Panc1 (cell line): ENCODE results near the gene DOK6. TPM values are rescaled to one million over a fixed set of nuclear protein-coding genes. Genes with fewer than 3 reads are reported as not detected.

Experiments
- ATAC-seq: fragments of 200-7000 bp; cut with Tn5 transposase; 2 replicates; pipeline ENCODE4 v1.9.1; 2020; ENCODE audit warnings: mild to moderate bottlenecking, moderate library complexity
- BruUV-seq: library from RNA; stranded (reverse); fragments of 400-500 nt; replicated peaks from 2 replicates; lab custom pipeline; 2021; lab: Mats Ljungman, UMichigan
- CTCF ChIA-PET: fragments of 300-600 bp; sonication (Branson Sonifier 250); formaldehyde crosslinking; loops from one replicate; lab custom pipeline; 2022; ENCODE audit warnings: antibody characterized with exemption; lab: Charles Lee
- POLR2A ChIA-PET: fragments of 300-600 bp; sonication (Branson Sonifier 250); formaldehyde crosslinking; loops from one replicate; lab custom pipeline; 2022; ENCODE audit warnings: antibody characterized with exemption; lab: Charles Lee
- DNase-seq: peaks from one replicate; pipeline ENCODE4 v3.0.0-alpha.2; 2010; ENCODE audit warnings: low read depth, low spot score
- H3K27ac ChIP-seq: 2 replicates; pipeline ENCODE4 v1.5.1; 2011; ENCODE audit warnings: mild to moderate bottlenecking, low read length, inconsistent platforms
- H3K27me3 ChIP-seq: fragments of 200-500 bp; sonication (Bioruptor generic); 2 replicates; pipeline ENCODE4 v1.6.0; 2014; ENCODE audit warnings: low read length, inconsistent platforms; ENCODE audit not compliant: control insufficient read depth, insufficient read depth
- H3K36me3 ChIP-seq: fragments of 200-500 bp; sonication (Bioruptor generic); 2 replicates; pipeline ENCODE4 v1.5.1; 2014; ENCODE audit warnings: inconsistent platforms, mild to moderate bottlenecking, low read length, moderate library complexity; ENCODE audit not compliant: control insufficient read depth, insufficient read depth
- H3K4me1 ChIP-seq: 2 replicates; pipeline ENCODE4 v1.5.1; 2011; ENCODE audit warnings: inconsistent platforms, mild to moderate bottlenecking, low read length, moderate library complexity; ENCODE audit not compliant: control insufficient read depth, insufficient read depth
- H3K4me3 ChIP-seq, 2 experiments: 2 replicates each; pipeline ENCODE4 v1.5.1; 2011 to 2012; ENCODE audit warnings: low read depth in 2 of 2, low read length in 2 of 2, mild to moderate bottlenecking in 2 of 2, inconsistent platforms in 1 of 2, moderate library complexity in 1 of 2
- H3K9me3 ChIP-seq: fragments of 200-500 bp; sonication (Bioruptor generic); 2 replicates; pipeline ENCODE4 v1.5.1; 2014; ENCODE audit warnings: low read depth, mild to moderate bottlenecking, inconsistent platforms, low read length, moderate library complexity; ENCODE audit not compliant: control insufficient read depth, insufficient read depth
- CTCF ChIP-seq: fragments of 450-650 bp; IDR thresholded peaks from 2 replicates; pipeline ENCODE4 v1.5.1; 2017; ENCODE audit warnings: mild to moderate bottlenecking
- POLR2AphosphoS5 ChIP-seq: IDR thresholded peaks from 2 replicates; pipeline ENCODE4 v1.6.1; 2012; ENCODE audit warnings: mild to moderate bottlenecking, low read depth, low read length, moderate library complexity
- REST ChIP-seq, 2 experiments: IDR thresholded peaks; 2 replicates each; pipeline ENCODE4 v1.6.1; 2011 to 2012; ENCODE audit warnings: low read depth in 2 of 2, control low read depth in 1 of 2, low read length in 1 of 2, mild to moderate bottlenecking in 1 of 2, moderate library complexity in 1 of 2; ENCODE audit not compliant: insufficient read depth in 1 of 2
- SIN3A ChIP-seq: IDR thresholded peaks from 2 replicates; pipeline ENCODE4 v1.6.1; 2012; ENCODE audit warnings: low read depth, mild to moderate bottlenecking, low read length, moderate library complexity, borderline replicate concordance; ENCODE audit not compliant: insufficient read depth
- TCF7L2 ChIP-seq: IDR thresholded peaks from 2 replicates; pipeline ENCODE4 v1.6.1; 2011; ENCODE audit warnings: mild to moderate bottlenecking, low read depth, low read length, inconsistent platforms
- in situ Hi-C: cut with HindIII; loops from 2 replicates; pipeline ENCODE4 v1.10.0; 2016; ENCODE audit warnings: low sequenced_read_pairs, low pct_unique_long_range_greater_than_20kb
- intact Hi-C: fragments of 100-400 bp; cut with micrococcal nuclease; formaldehyde crosslinking; loops from one replicate; pipeline ENCODE4 v1.10.0; 2022; ENCODE audit not compliant: unreplicated experiment
- total RNA-seq: library from RNA; stranded (reverse); gene quantifications from one replicate; pipeline ENCODE4 v1.2.1, GENCODE V29; 2021; ENCODE audit not compliant: unreplicated experiment

Gene DOK6
- total RNA-seq, 1 experiment from 2014 or later: not detected

DNA sequence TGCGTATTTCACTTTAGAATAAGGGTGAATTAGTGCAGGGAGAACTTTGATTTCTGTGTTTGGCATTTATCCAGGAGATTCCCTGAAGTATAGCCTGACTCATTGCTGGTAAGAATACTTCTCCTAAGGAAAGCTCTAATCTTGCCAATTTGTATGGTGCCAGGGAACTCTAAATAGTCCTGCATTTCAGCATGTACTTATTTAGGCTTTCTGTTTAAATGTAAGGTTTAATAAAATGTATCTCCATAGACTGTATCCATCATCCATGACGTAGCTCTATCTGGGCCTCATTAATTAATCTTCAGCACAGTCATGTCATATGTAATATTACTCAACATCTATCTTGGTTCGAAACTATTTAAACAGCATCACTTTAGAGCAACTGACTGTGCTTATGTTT, 127.7 kb downstream of the DOK6 start:
- ATAC-seq (no peak), DNase-seq (no peak)
- Histone ChIP-seq H3K4me1 (no peaks in the 10 kb centered on the region), H3K36me3 (no peaks in the 10 kb centered on the region), H3K9me3 (no peaks in the 10 kb centered on the region), H3K27ac (no peak overlapping the region), H3K27me3 (no peaks in the 10 kb centered on the region), H3K4me3 (no peak overlapping the region)
- BruUV-seq: no TSS peak
- intact Hi-C loops: no loop called here
- ChIA-PET CTCF (no interaction called here), POLR2A (interaction anchor here (0.6 kb wide), 1 partner anchor 505 kb away, joined by 4 read pairs; no protein-coding TSS in a partner anchor)
- in situ Hi-C loops: no loop called here
- TF ChIP-seq REST (IDR thresholded peaks at IDR 0.05; ENCODE audit: insufficient read depth in 1 of 2, low read depth in 2 of 2, low read length in 1 of 2): no peak
- TF ChIP-seq CTCF: no peak
- TF ChIP-seq SIN3A: no peak
- TF ChIP-seq TCF7L2: no peak
- no peak for TF ChIP-seq POLR2AphosphoS5

DNA sequence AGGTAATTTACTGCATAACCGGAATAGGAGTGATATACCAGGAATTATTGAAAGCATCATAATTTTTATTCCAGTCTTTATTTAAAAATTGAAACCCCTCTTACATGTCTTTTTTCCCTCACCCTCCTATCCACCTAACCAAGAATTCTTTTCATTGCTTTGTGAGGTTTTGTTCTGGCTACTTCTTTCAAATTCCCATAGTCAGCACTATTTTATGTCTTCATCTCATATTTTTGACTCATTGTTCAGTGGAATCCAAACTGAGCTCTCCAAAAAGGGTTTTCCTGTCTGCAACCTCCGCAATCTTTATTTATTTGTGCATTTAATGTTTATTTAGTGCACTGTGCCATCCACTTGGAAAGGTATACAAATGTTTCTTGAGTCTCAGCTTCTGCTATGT, 128.5 kb downstream of the DOK6 start:
- H3K4me1 ChIP-seq: no peaks in the 10 kb centered on the region
- ChIA-PET CTCF (interaction anchor here (0.7 kb wide), 1 partner anchor 229 kb away, joined by 4 read pairs; no protein-coding TSS in a partner anchor), POLR2A (no interaction called here)
- no peak for ATAC-seq
- no TSS peak for BruUV-seq
- no peak for DNase-seq
- no peak overlapping the region for H3K4me3 ChIP-seq
- H3K9me3 ChIP-seq: no peaks in the 10 kb centered on the region
- in situ Hi-C loops (no loop called here), intact Hi-C loops (no loop called here)
- H3K27me3 ChIP-seq: no peaks in the 10 kb centered on the region
- no peak for TF ChIP-seq POLR2AphosphoS5
- no peak for TF ChIP-seq CTCF
- TF ChIP-seq SIN3A: no peak
- TF ChIP-seq TCF7L2: no peak
- no peak for TF ChIP-seq REST (IDR thresholded peaks at IDR 0.05; ENCODE audit: insufficient read depth in 1 of 2, low read depth in 2 of 2, low read length in 1 of 2)
- no peaks in the 10 kb centered on the region for H3K36me3 ChIP-seq
- no peak overlapping the region for H3K27ac ChIP-seq
